GM23248 (cell line): ENCODE measurements around the gene TNFRSF4. TPM values are rescaled to one million over a fixed set of nuclear protein-coding genes. Genes with fewer than 3 reads are reported as not detected.

Experiments used
- DNase-seq: peaks from one replicate; pipeline ENCODE4 v3.0.0-alpha.2; 2015
- H2AFZ ChIP-seq: fragments of 200-600 bp; sonication (generic); 2 replicates; pipeline ENCODE4 v1.6.1; 2016; ENCODE audit warnings: antibody characterized with exemption
- H3F3A ChIP-seq: fragments of 200-600 bp; sonication (generic); 2 replicates; pipeline ENCODE4 v1.6.1; 2016; ENCODE audit warnings: mild to moderate bottlenecking, antibody characterized with exemption, mixed run types; ENCODE audit not compliant: insufficient read depth
- H3K27ac ChIP-seq: fragments of 200-600 bp; sonication (generic); 2 replicates; pipeline ENCODE4 v1.5.1; 2016; ENCODE audit warnings: mild to moderate bottlenecking
- H3K27me3 ChIP-seq: fragments of 200-600 bp; sonication (generic); replicated peaks from 2 replicates; pipeline ENCODE4 v1.6.1; 2016; ENCODE audit warnings: mild to moderate bottlenecking; ENCODE audit not compliant: insufficient read depth
- H3K36me3 ChIP-seq: fragments of 200-600 bp; sonication (generic); 2 replicates; pipeline ENCODE4 v1.6.1; 2016; ENCODE audit warnings: low read depth, mild to moderate bottlenecking
- H3K4me1 ChIP-seq: fragments of 200-600 bp; sonication (generic); 2 replicates; pipeline ENCODE4 v1.6.1; 2016; ENCODE audit warnings: mild to moderate bottlenecking; ENCODE audit not compliant: insufficient read depth
- H3K4me2 ChIP-seq: fragments of 200-600 bp; sonication (generic); one replicate; pipeline ENCODE4 v1.6.1; 2016; ENCODE audit warnings: mild to moderate bottlenecking; ENCODE audit not compliant: unreplicated experiment
- H3K4me3 ChIP-seq: fragments of 200-600 bp; sonication (generic); 2 replicates; pipeline ENCODE4 v1.5.1; 2016; ENCODE audit warnings: mild to moderate bottlenecking
- H3K79me2 ChIP-seq: fragments of 200-600 bp; sonication (generic); 2 replicates; pipeline ENCODE4 v1.6.1; 2016; ENCODE audit warnings: mild to moderate bottlenecking; ENCODE audit not compliant: insufficient read depth
- H3K9ac ChIP-seq: fragments of 200-600 bp; sonication (generic); 2 replicates; pipeline ENCODE4 v1.6.1; 2016; ENCODE audit warnings: mild to moderate bottlenecking
- H3K9me2 ChIP-seq: fragments of 200-600 bp; sonication (generic); 2 replicates; pipeline ENCODE4 v1.6.1; 2016; ENCODE audit warnings: mixed run types, mild to moderate bottlenecking, moderate library complexity; ENCODE audit not compliant: insufficient read depth
- H3K9me3 ChIP-seq: fragments of 200-600 bp; sonication (generic); one replicate; pipeline ENCODE4 v1.6.1; 2017; ENCODE audit warnings: low read depth
- H4K20me1 ChIP-seq: fragments of 200-600 bp; sonication (generic); 2 replicates; pipeline ENCODE4 v1.6.0; 2016; ENCODE audit not compliant: insufficient read depth
- EZH2 ChIP-seq: fragments of 200-600 bp; sonication (generic); IDR thresholded peaks from 2 replicates; pipeline ENCODE4 v1.6.1; 2018; ENCODE audit warnings: antibody characterized with exemption, mild to moderate bottlenecking; ENCODE audit not compliant: insufficient read depth, poor library complexity, severe bottlenecking
- EZH2phosphoT487 ChIP-seq: fragments of 200-600 bp; sonication (generic); IDR thresholded peaks from 2 replicates; pipeline ENCODE4 v1.6.1; 2018; ENCODE audit warnings: antibody characterized with exemption, moderate library complexity, mild to moderate bottlenecking, low read depth; ENCODE audit not compliant: insufficient read depth
- WGBS, 2 experiments: methylation state at CpG; one replicate each; pipeline ENCODE4 v1.1.6; 2015 to 2017; ENCODE audit warnings: low lambda C conversion rate in 2 of 2, low coverage in 1 of 2; ENCODE audit errors: missing lambda C conversion rate in 2 of 2; 5-methylcytosine and 5-hydroxymethylcytosine counted together
- in situ Hi-C: fragments of 300-500 bp; cut with MboI; formaldehyde crosslinking; loops from 2 replicates; pipeline ENCODE4 v1.15.0; 2020
- polyA plus RNA-seq: library from polyadenylated mRNA; unstranded; fragments of >200 nt; fragmentation: Nextera tagmentation; extraction: Ambion mirVana; gene quantifications from 2 replicates; pipeline ENCODE4 v1.2.1, GENCODE V29; 2016
- total RNA-seq: library from RNA; depleted of rRNA; stranded (reverse); fragments of >200 nt; shearing (Covaris generic); gene quantifications from 2 replicates; pipeline ENCODE4 v1.2.3, GENCODE V29; 2014

The TNFRSF4 gene
- total and polyA plus RNA-seq, 2 experiments from 2014 or later: not detected

- Histone ChIP-seq H3K4me1 (no peaks in the 10 kb centered on the region), H3K27me3 (no peaks in the 10 kb centered on the region), H3K4me3 (no peak overlapping the region), H3K9ac (no peak overlapping the region), H3K36me3 (no peaks in the 10 kb centered on the region), H3K4me2 (no peak overlapping the region), H2AFZ (no peak overlapping the region), H3K79me2 (peaks cover 8% of the 10 kb centered on the region), H3K9me2 (no peaks in the 10 kb centered on the region), H3K9me3 (no peaks in the 10 kb centered on the region), H3K27ac (no peak overlapping the region), H4K20me1 (no peaks in the 10 kb centered on the region), H3F3A (no peaks in the 10 kb centered on the region)
- 53 to 54% methylated on average over 18 to 19 of the region's 19 CpGs for WGBS, 2 experiments
- in situ Hi-C loops: no loop called here
- no peak for DNase-seq
- TF ChIP-seq EZH2phosphoT487: no peak
- TF ChIP-seq EZH2: no peak
Observed at GRCh38 chr1:1238702-1239178, 24.8 kb upstream of the TNFRSF4 start.

GRCh38 chr1:1237874-1238701 lies 24.1 kb upstream of the TNFRSF4 start:
- Histone ChIP-seq H3K4me3 (no peak overlapping the region), H3K4me1 (no peaks in the 10 kb centered on the region), H3K79me2 (peaks cover 15% of the 10 kb centered on the region), H2AFZ (no peak overlapping the region), H3K36me3 (no peaks in the 10 kb centered on the region), H3K27ac (no peak overlapping the region), H3K4me2 (no peak overlapping the region), H3K9me3 (no peaks in the 10 kb centered on the region), H4K20me1 (no peaks in the 10 kb centered on the region), H3K27me3 (no peaks in the 10 kb centered on the region), H3K9ac (no peak overlapping the region), H3F3A (no peaks in the 10 kb centered on the region), H3K9me2 (no peaks in the 10 kb centered on the region)
- DNase-seq: no peak
- no peak for TF ChIP-seq EZH2
- TF ChIP-seq EZH2phosphoT487: no peak
- 67 to 69% methylated on average over 37 to 48 of the region's 48 CpGs for WGBS, 2 experiments
- in situ Hi-C loops: no loop called here

DNA sequence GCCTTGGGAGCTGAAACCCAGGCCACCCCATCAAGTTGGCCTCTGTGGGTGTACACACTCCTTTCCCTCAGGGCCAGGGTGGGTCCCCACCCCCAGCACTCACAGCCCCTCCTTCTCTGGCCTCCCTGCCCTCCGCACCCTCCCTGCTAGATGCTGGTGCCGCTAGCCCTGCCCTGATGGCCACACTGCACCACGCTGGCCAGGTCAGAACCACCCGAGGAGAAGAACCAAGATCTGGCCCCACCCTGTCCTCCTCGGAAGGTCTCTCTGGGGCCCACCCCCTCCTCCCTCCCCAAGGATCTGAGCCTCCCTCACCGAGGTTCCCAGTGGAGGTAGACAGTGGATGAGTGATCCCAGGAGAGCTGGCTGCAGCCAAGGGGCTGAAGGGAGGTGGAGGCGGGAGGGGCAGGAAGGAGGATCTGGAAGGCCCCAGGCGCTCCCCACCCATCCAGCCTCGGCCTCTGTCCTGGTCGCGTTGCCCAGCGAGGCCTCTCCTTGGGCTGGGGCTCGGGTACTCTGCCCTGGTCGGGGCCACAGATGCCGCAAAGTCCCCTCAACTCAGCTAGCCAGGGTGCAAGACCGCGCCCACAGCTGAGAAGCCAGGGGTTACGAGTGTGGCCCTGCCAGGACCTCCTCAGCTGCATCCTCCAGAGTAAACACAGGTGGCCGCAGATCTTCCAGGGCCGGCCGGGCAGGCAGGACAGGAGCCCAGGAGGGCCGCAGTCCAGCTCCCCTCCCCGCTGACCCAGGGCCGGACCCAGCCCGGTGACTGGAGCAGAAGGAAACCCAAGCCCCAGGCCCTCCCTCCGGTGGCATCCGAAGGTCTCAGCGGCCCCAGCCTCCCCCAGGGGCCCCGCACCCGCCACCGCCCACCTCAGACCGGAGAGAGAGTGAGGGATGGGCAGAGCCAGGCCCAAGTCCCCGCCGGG lies 23.3 kb upstream of the TNFRSF4 start:
- Histone ChIP-seq H2AFZ (no peak overlapping the region), H3K79me2 (peaks cover 21% of the 10 kb centered on the region), H3K36me3 (no peaks in the 10 kb centered on the region), H4K20me1 (no peaks in the 10 kb centered on the region), H3F3A (no peaks in the 10 kb centered on the region), H3K27me3 (no peaks in the 10 kb centered on the region), H3K4me2 (no peak overlapping the region), H3K27ac (no peak overlapping the region), H3K9ac (no peak overlapping the region), H3K9me2 (no peaks in the 10 kb centered on the region), H3K4me3 (no peak overlapping the region), H3K4me1 (peaks cover 6% of the 10 kb centered on the region; the same call in 1 of the 2 replicates), H3K9me3 (no peaks in the 10 kb centered on the region)
- 51% methylated on average over 17 to 29 of the region's 34 CpGs for WGBS, 2 experiments
- TF ChIP-seq EZH2 (no peak), EZH2phosphoT487 (no peak)
- DNase-seq: no peak
- in situ Hi-C loops: no loop called here

- Histone ChIP-seq H3K4me1 (peaks cover 6% of the 10 kb centered on the region; the same call in 1 of the 2 replicates), H3F3A (peaks cover under 1% of the 10 kb centered on the region), H3K79me2 (peaks cover 24% of the 10 kb centered on the region), H3K4me3 (no peak overlapping the region), H2AFZ (no peak overlapping the region), H3K9me3 (no peaks in the 10 kb centered on the region), H3K27ac (no peak overlapping the region), H3K36me3 (no peaks in the 10 kb centered on the region), H4K20me1 (no peaks in the 10 kb centered on the region), H3K27me3 (no peaks in the 10 kb centered on the region), H3K9ac (no peak overlapping the region), H3K9me2 (no peaks in the 10 kb centered on the region), H3K4me2 (no peak overlapping the region)
- WGBS, 2 experiments: 72 to 82% methylated on average over 15 to 19 of the region's 22 CpGs
- DNase-seq: no peak
- no peak for TF ChIP-seq EZH2phosphoT487
- TF ChIP-seq EZH2: no peak
- in situ Hi-C loops: no loop called here
Observed at GRCh38 chr1:1236176-1236763, 22.3 kb upstream of the TNFRSF4 start.
